Fibroblast of lung (primary cell): ENCODE data around the gene RBM23.

Experiments used
- CTCF ChIP-seq, 2 donors: IDR thresholded peaks in 1 of 2; conservative IDR thresholded peaks in 1 of 2; 1 replicate in 1 of 2; 2 replicates in 1 of 2; pipeline ENCODE4 v1.5.1; 2011 to 2012; ENCODE audit warnings: low read length in 2 of 2, control low read depth in 1 of 2, inconsistent platforms in 1 of 2, low read depth in 1 of 2, mild to moderate bottlenecking in 1 of 2
- EZH2 ChIP-seq: IDR thresholded peaks from 2 replicates; pipeline ENCODE4 v1.5.1; 2012; ENCODE audit warnings: low read length, control low read depth, mild to moderate bottlenecking; ENCODE audit errors: missing control alignments

- TF ChIP-seq CTCF (conservative IDR thresholded peaks at IDR 0.05 in 1 of 2, IDR thresholded peaks at IDR 0.05 in 1 of 2; ENCODE audit: low read depth in 1 of 2, low read length in 2 of 2) (no peak), EZH2 (no peak)
These were observed 20.7 kb upstream of the RBM23 start for GRCh38 chr14:22939684-22940083.
